Astrocyte (in vitro differentiated cells and primary cell): Measurements from ENCODE around the gene CD164. TPM values are rescaled to one million over a fixed set of nuclear protein-coding genes. Genes with fewer than 3 reads are reported as not detected.

ENCODE experiments used
- DNase-seq: peaks from one replicate; pipeline ENCODE4 v3.0.0-alpha.2; 2010; ENCODE audit warnings: low read depth
- FAIRE-seq: peaks from 2 replicates; lab custom pipeline; 2011; peaks lifted over from hg19 to GRCh38; lab: Jason Lieb, UNC
- H2AFZ ChIP-seq: 2 replicates; pipeline ENCODE4 v1.6.0; 2012; ENCODE audit warnings: low read depth, low read length, inconsistent platforms
- H3K27ac ChIP-seq: 2 replicates; pipeline ENCODE4 v1.5.1; 2011; ENCODE audit warnings: low read depth, low read length, inconsistent platforms
- H3K27me3 ChIP-seq: 2 replicates; pipeline ENCODE4 v1.6.0; 2011; ENCODE audit warnings: low read length, inconsistent platforms; ENCODE audit not compliant: insufficient read depth
- H3K36me3 ChIP-seq: 2 replicates; pipeline ENCODE4 v1.5.1; 2011; ENCODE audit warnings: low read length, inconsistent platforms; ENCODE audit not compliant: insufficient read depth
- H3K4me1 ChIP-seq: 2 replicates; pipeline ENCODE4 v1.5.1; 2011; ENCODE audit warnings: low read length, inconsistent platforms; ENCODE audit not compliant: insufficient read depth
- H3K4me2 ChIP-seq: 2 replicates; pipeline ENCODE4 v1.6.0; 2012; ENCODE audit warnings: low read length, inconsistent platforms
- H3K4me3 ChIP-seq: 2 replicates; pipeline ENCODE4 v1.5.1; 2011; ENCODE audit warnings: low read depth, mild to moderate bottlenecking, low read length, inconsistent platforms; ENCODE audit not compliant: insufficient read depth
- H3K79me2 ChIP-seq: 2 replicates; pipeline ENCODE4 v1.6.0; 2012; ENCODE audit warnings: mild to moderate bottlenecking, low read length, inconsistent platforms; ENCODE audit not compliant: insufficient read depth
- H3K9ac ChIP-seq: 2 replicates; pipeline ENCODE4 v1.6.0; 2012; ENCODE audit warnings: mild to moderate bottlenecking, low read length, inconsistent platforms
- H3K9me3 ChIP-seq: 2 replicates; pipeline ENCODE4 v1.5.1; 2012; ENCODE audit warnings: low read depth, mild to moderate bottlenecking, low read length, inconsistent platforms; ENCODE audit not compliant: insufficient read depth
- H4K20me1 ChIP-seq: 2 replicates; pipeline ENCODE4 v1.6.0; 2012; ENCODE audit warnings: low read length, inconsistent platforms; ENCODE audit not compliant: insufficient read depth
- H3K27ac Mint-ChIP-seq: one replicate; pipeline ENCODE4 v1.8.0; 2021; ENCODE audit warnings: mild to moderate bottlenecking, mixed read lengths; ENCODE audit not compliant: unreplicated experiment
- H3K27me3 Mint-ChIP-seq: one replicate; pipeline ENCODE4 v1.8.0; 2021; ENCODE audit warnings: low read depth, mixed read lengths; ENCODE audit not compliant: unreplicated experiment
- H3K36me3 Mint-ChIP-seq: one replicate; pipeline ENCODE4 v1.8.0; 2021; ENCODE audit warnings: low read depth, mixed read lengths; ENCODE audit not compliant: unreplicated experiment
- H3K4me1 Mint-ChIP-seq: one replicate; pipeline ENCODE4 v1.8.0; 2021; ENCODE audit warnings: low read depth, mixed read lengths; ENCODE audit not compliant: unreplicated experiment
- H3K4me3 Mint-ChIP-seq: one replicate; pipeline ENCODE4 v1.8.0; 2021; ENCODE audit warnings: mild to moderate bottlenecking, moderate library complexity, mixed read lengths; ENCODE audit not compliant: unreplicated experiment
- H3K9me3 Mint-ChIP-seq: one replicate; pipeline ENCODE4 v1.8.0; 2021; ENCODE audit warnings: mild to moderate bottlenecking, mixed read lengths; ENCODE audit not compliant: unreplicated experiment
- CTCF ChIP-seq: IDR thresholded peaks from 2 replicates; pipeline ENCODE4 v1.5.1; 2011; ENCODE audit warnings: low read depth, mild to moderate bottlenecking, inconsistent platforms, low read length, moderate library complexity; ENCODE audit not compliant: insufficient read depth
- EZH2 ChIP-seq: IDR thresholded peaks from 2 replicates; pipeline ENCODE4 v1.6.1; 2012; ENCODE audit warnings: mild to moderate bottlenecking, low read length, inconsistent platforms; ENCODE audit not compliant: insufficient read depth
- total RNA-seq: library from RNA; stranded (reverse); gene quantifications from 2 replicates; pipeline ENCODE4 v1.2.1, GENCODE V29; 2021

The CD164 gene
- total RNA-seq, 1 donor from 2014 or later, result 345 TPM

GRCh38 chr6:109332748-109333147 lies 49.5 kb downstream of the CD164 start:
- Histone ChIP-seq H4K20me1 (no peaks in the 10 kb centered on the region), H3K79me2 (no peaks in the 10 kb centered on the region), H3K27me3 (no peaks in the 10 kb centered on the region), H3K4me3 (no peak overlapping the region), H3K9me3 (no peaks in the 10 kb centered on the region), H3K27ac (no peak overlapping the region), H3K4me2 (no peak overlapping the region), H3K36me3 (no peaks in the 10 kb centered on the region), H2AFZ (no peak overlapping the region), H3K4me1 (no peaks in the 10 kb centered on the region), H3K9ac (no peak overlapping the region)
- Mint-ChIP-seq H3K4me3 (no peak overlapping the region), H3K27ac (no peak overlapping the region), H3K9me3 (peaks cover 5% of the 10 kb centered on the region), H3K4me1 (peaks cover 2% of the 10 kb centered on the region), H3K36me3 (peaks cover 3% of the 10 kb centered on the region), H3K27me3 (no peaks in the 10 kb centered on the region)
- FAIRE-seq (no peak), DNase-seq (no peak)
- TF ChIP-seq CTCF, result no peak
- no peak for TF ChIP-seq EZH2

- Mint-ChIP-seq H3K4me1 (no peaks in the 10 kb centered on the region), H3K9me3 (no peaks in the 10 kb centered on the region), H3K4me3 (no peak overlapping the region), H3K27ac (no peak overlapping the region), H3K27me3 (no peaks in the 10 kb centered on the region), H3K36me3 (no peaks in the 10 kb centered on the region)
- Histone ChIP-seq H3K4me3 (no peak overlapping the region), H4K20me1 (no peaks in the 10 kb centered on the region), H3K79me2 (no peaks in the 10 kb centered on the region), H3K4me2 (no peak overlapping the region), H3K9ac (no peak overlapping the region), H2AFZ (no peak overlapping the region), H3K36me3 (no peaks in the 10 kb centered on the region), H3K27ac (no peak overlapping the region), H3K27me3 (no peaks in the 10 kb centered on the region), H3K4me1 (no peaks in the 10 kb centered on the region), H3K9me3 (no peaks in the 10 kb centered on the region)
- TF ChIP-seq CTCF (no peak), EZH2 (no peak)
- FAIRE-seq (no peak), DNase-seq (no peak)
Measured at GRCh38 chr6:109331081-109331480, 51.2 kb downstream of the CD164 start.

- Histone ChIP-seq H3K4me1 (no peaks in the 10 kb centered on the region), H4K20me1 (no peaks in the 10 kb centered on the region), H3K4me3 (no peak overlapping the region), H3K36me3 (no peaks in the 10 kb centered on the region), H3K79me2 (no peaks in the 10 kb centered on the region), H3K4me2 (no peak overlapping the region), H3K27ac (no peak overlapping the region), H2AFZ (no peak overlapping the region), H3K9me3 (no peaks in the 10 kb centered on the region), H3K9ac (no peak overlapping the region), H3K27me3 (no peaks in the 10 kb centered on the region)
- no peak for TF ChIP-seq EZH2
- no peak for TF ChIP-seq CTCF
- Mint-ChIP-seq H3K9me3 (no peaks in the 10 kb centered on the region), H3K36me3 (no peaks in the 10 kb centered on the region), H3K4me3 (no peak overlapping the region), H3K27me3 (no peaks in the 10 kb centered on the region), H3K4me1 (no peaks in the 10 kb centered on the region), H3K27ac (no peak overlapping the region)
- no peak for DNase-seq
- FAIRE-seq, result no peak
Measured at GRCh38 chr6:109330263-109330662, 52.0 kb downstream of the CD164 start.
